Sigmoid colon (tissue), 7 donors: ENCODE data around the gene ZNRD2. TPM values are rescaled to one million over a fixed set of nuclear protein-coding genes. Genes with fewer than 3 reads are reported as not detected.
A peak's percentile ranks its signal among the peaks of the same experiment; 100 is the strongest.

Source experiments
- DNase-seq: peaks from one replicate; pipeline ENCODE4 v3.0.0-alpha.2; 2019
- H3K27ac ChIP-seq, 4 donors: fragments of 200-600 bp; sonication (generic); one replicate each; pipeline ENCODE4 v1.5.1; 2016 to 2019; ENCODE audit warnings: mild to moderate bottlenecking in 1 of 4
- H3K27me3 ChIP-seq, 3 donors: fragments of 200-600 bp; sonication (generic); one replicate each; pipeline ENCODE4 v1.5.1; 2019; ENCODE audit warnings: mild to moderate bottlenecking in 1 of 3
- H3K36me3 ChIP-seq, 4 donors: fragments of 200-600 bp; sonication (generic); one replicate each; pipeline ENCODE4 v1.5.1; 2016 to 2019
- H3K4me1 ChIP-seq, 4 donors: fragments of 200-600 bp; sonication (generic); one replicate each; pipeline ENCODE4 v1.5.1; 2017 to 2019
- H3K4me3 ChIP-seq, 4 donors: fragments of 200-600 bp; sonication (generic); one replicate each; pipeline ENCODE4 v1.5.1; 2017 to 2019; ENCODE audit warnings: mild to moderate bottlenecking in 2 of 4, moderate library complexity in 1 of 4
- H3K9me3 ChIP-seq, 4 donors: fragments of 200-600 bp in 3 of 4; sonication (generic) in 3 of 4; one replicate each; pipeline versions ENCODE4 v1.5.1 to v1.6.1; 2013 to 2019
- CTCF ChIP-seq, 4 experiments: fragments of 450-650 bp in 3 of 4; fragments of 200-600 bp in 1 of 4; IDR thresholded peaks; one replicate each; pipeline ENCODE4 v1.5.1; 2016 to 2019; ENCODE audit warnings: antibody characterized with exemption in 4 of 4, mild to moderate bottlenecking in 3 of 4, moderate library complexity in 2 of 4
- EP300 ChIP-seq, 4 donors: sonication (generic); formaldehyde crosslinking; IDR thresholded peaks; one replicate each; pipeline ENCODE4 v1.6.1; 2017; ENCODE audit warnings: antibody characterized with exemption in 4 of 4
- POLR2A ChIP-seq, 2 donors: fragments of 450-650 bp; IDR thresholded peaks; one replicate each; pipeline ENCODE4 v1.6.1; 2016; ENCODE audit warnings: antibody characterized with exemption in 2 of 2, mild to moderate bottlenecking in 2 of 2, moderate library complexity in 2 of 2
- POLR2AphosphoS5 ChIP-seq, 4 donors: sonication (generic); formaldehyde crosslinking; IDR thresholded peaks; one replicate each; pipeline ENCODE4 v1.6.1; 2017; ENCODE audit warnings: antibody characterized with exemption in 4 of 4
- WGBS, 2 donors: extraction: QIAGEN DNeasy Blood & Tissue Kit; methylation state at CpG; one replicate each; pipeline ENCODE4 v1.1.7; 2013; 5-methylcytosine and 5-hydroxymethylcytosine counted together
- intact Hi-C: fragments of 100-400 bp; cut with DNase I; formaldehyde crosslinking; loops from one replicate; pipeline ENCODE4 v1.15.1; 2023
- polyA plus RNA-seq, 3 donors: library from polyadenylated mRNA; stranded (reverse); fragments of 200-250 nt; gene quantifications; one replicate each; pipeline ENCODE4 v1.2.3, GENCODE V29; 2013
- total RNA-seq, 4 donors: library from RNA; depleted of rRNA; stranded (reverse); fragments of >200 nt; gene quantifications; one replicate each; pipeline ENCODE4 v1.1.0, GENCODE V29; 2016
- donor health status: healthy with polysubstance abuse.
- donor health status: Bipolar disorder and iron deficiency.
- donor health status: healthy.

ZNRD2 gene
- total and polyA plus RNA-seq, 7 donors = 24.9 to 61.0 (median 52.6) TPM

GRCh38 chr11:65554057-65554818 lies 16.0 kb upstream of the ZNRD2 start:
- WGBS, 2 donors = 85 to 88% methylated on average over 27 of the region's 27 CpGs
- peak overlapping the region in 2 of 4 donors; percentile 96 to 99 for H3K27ac ChIP-seq
- intact Hi-C loops = no loop called here
- H3K27me3 ChIP-seq = no peaks in the 10 kb centered on the region
- H3K4me3 ChIP-seq = no peak overlapping the region
- peaks cover 11 to 34% (median 17%) of the 10 kb centered on the region in 4 donors for H3K36me3 ChIP-seq
- H3K9me3 ChIP-seq = no peaks in the 10 kb centered on the region
- TF ChIP-seq POLR2A (IDR thresholded peaks at IDR 0.05) (no peak), CTCF (IDR thresholded peaks at IDR 0.05) (no peak), EP300 (IDR thresholded peaks at IDR 0.05) (no peak), POLR2AphosphoS5 (IDR thresholded peaks at IDR 0.05) (no peak)
- DNase-seq = no peak
- H3K4me1 ChIP-seq = peaks cover 0 to 58% (median 45%) of the 10 kb centered on the region in 4 donors

GRCh38 chr11:65554842-65555430 lies 15.3 kb upstream of the ZNRD2 start:
- Histone ChIP-seq H3K27me3 (no peaks in the 10 kb centered on the region), H3K27ac (peak overlapping the region; percentile 96 to 99 (median 98)), H3K4me1 (peaks cover 0 to 65% (median 52%) of the 10 kb centered on the region in 4 donors), H3K4me3 (no peak overlapping the region), H3K9me3 (no peaks in the 10 kb centered on the region), H3K36me3 (peaks cover 11 to 33% (median 16%) of the 10 kb centered on the region in 4 donors)
- DNase-seq = no peak
- intact Hi-C loops = no loop called here
- 80 to 86% methylated on average over 4 of the region's 4 CpGs for WGBS, 2 donors
- no peak for TF ChIP-seq CTCF (IDR thresholded peaks at IDR 0.05)
- TF ChIP-seq POLR2AphosphoS5 (IDR thresholded peaks at IDR 0.05) = no peak
- no peak for TF ChIP-seq POLR2A (IDR thresholded peaks at IDR 0.05)
- no peak for TF ChIP-seq EP300 (IDR thresholded peaks at IDR 0.05)

- Histone ChIP-seq H3K27me3 (no peaks in the 10 kb centered on the region), H3K4me1 (peaks cover 0 to 73% (median 61%) of the 10 kb centered on the region in 4 donors), H3K9me3 (no peaks in the 10 kb centered on the region), H3K36me3 (peaks cover 10 to 32% (median 14%) of the 10 kb centered on the region in 4 donors), H3K4me3 (no peak overlapping the region), H3K27ac (peak overlapping the region; percentile 96 to 99 (median 98))
- intact Hi-C loops = loop anchor here (2.0 kb wide), 1 partner anchor 15 kb away; no protein-coding TSS in a partner anchor
- no peak for TF ChIP-seq EP300 (IDR thresholded peaks at IDR 0.05)
- no peak for TF ChIP-seq CTCF (IDR thresholded peaks at IDR 0.05)
- TF ChIP-seq POLR2AphosphoS5 (IDR thresholded peaks at IDR 0.05) = no peak
- TF ChIP-seq POLR2A (IDR thresholded peaks at IDR 0.05) = no peak
- peak; percentile 78 for DNase-seq
- WGBS, 2 donors = 47 to 61% methylated on average over 6 of the region's 6 CpGs
Measured at GRCh38 chr11:65555693-65556231, 14.5 kb upstream of the ZNRD2 start.

GRCh38 chr11:65556470-65557279 lies 13.6 kb upstream of the ZNRD2 start:
- Histone ChIP-seq H3K4me3 (peak overlapping the region; percentile 55 to 85 (median 72)), H3K27ac (peak overlapping the region; percentile 96 to 99 (median 98)), H3K36me3 (peaks cover 2 to 23% (median 6%) of the 10 kb centered on the region in 4 donors), H3K27me3 (no peaks in the 10 kb centered on the region), H3K4me1 (peaks cover 0 to 80% (median 67%) of the 10 kb centered on the region in 4 donors), H3K9me3 (no peaks in the 10 kb centered on the region)
- TF ChIP-seq POLR2A (IDR thresholded peaks at IDR 0.05) (no peak), EP300 (IDR thresholded peaks at IDR 0.05) (no peak), POLR2AphosphoS5 (IDR thresholded peaks at IDR 0.05) (no peak), CTCF (IDR thresholded peaks at IDR 0.05) (no peak)
- intact Hi-C loops = loop anchor here (2.0 kb wide), 1 partner anchor 16 kb away; no protein-coding TSS in a partner anchor
- DNase-seq = peak; percentile 70
- WGBS, 2 donors = 82 to 85% methylated on average over 12 of the region's 12 CpGs
